Nephron (organoid): ENCODE measurements around the gene BAG3.

Source experiments
- H3K27ac Mint-ChIP-seq, 3 experiments: 2 replicates each; pipeline ENCODE4 v1.8.0; 2020; ENCODE audit warnings: mixed read lengths in 3 of 3, mild to moderate bottlenecking in 2 of 3, moderate library complexity in 1 of 3
- H3K27me3 Mint-ChIP-seq: 2 replicates; pipeline ENCODE4 v1.8.0; 2021; ENCODE audit warnings: low read depth, mild to moderate bottlenecking, moderate library complexity, mixed read lengths
- H3K36me3 Mint-ChIP-seq: 2 replicates; pipeline ENCODE4 v1.8.0; 2020; ENCODE audit warnings: low read depth, mixed read lengths
- H3K4me1 Mint-ChIP-seq: 2 replicates; pipeline ENCODE4 v1.8.0; 2020; ENCODE audit warnings: mixed read lengths
- H3K4me3 Mint-ChIP-seq, 3 experiments: 2 replicates each; pipeline ENCODE4 v1.8.0; 2020; ENCODE audit warnings: mild to moderate bottlenecking in 3 of 3, mixed read lengths in 3 of 3, moderate library complexity in 2 of 3
- H3K9me3 Mint-ChIP-seq: 2 replicates; pipeline ENCODE4 v1.8.0; 2020; ENCODE audit warnings: mixed read lengths
- TF ChIP-seq, protein P1 (sequence below), 3 experiments: fragments of 200-600 bp; sonication (generic); IDR thresholded peaks; one replicate each; pipeline ENCODE4 v1.5.0; 2021; ENCODE audit warnings: antibody characterized with exemption in 3 of 3; ENCODE audit not compliant: unreplicated experiment in 3 of 3

The BAG3 gene

DNA sequence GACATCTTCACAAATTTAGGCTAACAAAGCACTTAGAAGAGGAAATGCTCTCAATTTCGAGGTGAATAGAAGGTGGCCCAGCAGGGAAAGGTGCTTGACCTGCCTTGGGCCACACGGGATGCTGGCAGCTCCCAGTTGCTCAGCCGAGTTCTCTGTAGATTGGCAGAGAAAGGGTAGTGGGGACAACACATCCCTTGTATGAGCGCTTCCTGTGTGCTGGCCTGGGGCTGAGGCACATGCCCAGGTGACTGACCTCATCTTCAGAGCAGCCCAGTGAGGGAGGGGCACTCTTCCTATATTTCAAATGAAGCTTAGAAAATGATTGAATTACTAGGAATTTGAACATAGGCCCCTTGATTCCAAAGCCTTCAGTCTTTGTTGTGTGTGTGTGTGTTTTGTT, 20.2 kb downstream of the BAG3 start:
- Mint-ChIP-seq H3K27ac (no peak overlapping the region), H3K36me3 (peaks cover 37% of the 10 kb centered on the region), H3K4me3 (no peak overlapping the region), H3K27me3 (no peaks in the 10 kb centered on the region), H3K4me1 (peaks cover 37% of the 10 kb centered on the region), H3K9me3 (no peaks in the 10 kb centered on the region)
- TF ChIP-seq, protein P1, sequence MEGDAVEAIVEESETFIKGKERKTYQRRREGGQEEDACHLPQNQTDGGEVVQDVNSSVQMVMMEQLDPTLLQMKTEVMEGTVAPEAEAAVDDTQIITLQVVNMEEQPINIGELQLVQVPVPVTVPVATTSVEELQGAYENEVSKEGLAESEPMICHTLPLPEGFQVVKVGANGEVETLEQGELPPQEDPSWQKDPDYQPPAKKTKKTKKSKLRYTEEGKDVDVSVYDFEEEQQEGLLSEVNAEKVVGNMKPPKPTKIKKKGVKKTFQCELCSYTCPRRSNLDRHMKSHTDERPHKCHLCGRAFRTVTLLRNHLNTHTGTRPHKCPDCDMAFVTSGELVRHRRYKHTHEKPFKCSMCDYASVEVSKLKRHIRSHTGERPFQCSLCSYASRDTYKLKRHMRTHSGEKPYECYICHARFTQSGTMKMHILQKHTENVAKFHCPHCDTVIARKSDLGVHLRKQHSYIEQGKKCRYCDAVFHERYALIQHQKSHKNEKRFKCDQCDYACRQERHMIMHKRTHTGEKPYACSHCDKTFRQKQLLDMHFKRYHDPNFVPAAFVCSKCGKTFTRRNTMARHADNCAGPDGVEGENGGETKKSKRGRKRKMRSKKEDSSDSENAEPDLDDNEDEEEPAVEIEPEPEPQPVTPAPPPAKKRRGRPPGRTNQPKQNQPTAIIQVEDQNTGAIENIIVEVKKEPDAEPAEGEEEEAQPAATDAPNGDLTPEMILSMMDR (IDR thresholded peaks at IDR 0.05; ENCODE audit: unreplicated experiment in 3 of 3), result no peak

DNA sequence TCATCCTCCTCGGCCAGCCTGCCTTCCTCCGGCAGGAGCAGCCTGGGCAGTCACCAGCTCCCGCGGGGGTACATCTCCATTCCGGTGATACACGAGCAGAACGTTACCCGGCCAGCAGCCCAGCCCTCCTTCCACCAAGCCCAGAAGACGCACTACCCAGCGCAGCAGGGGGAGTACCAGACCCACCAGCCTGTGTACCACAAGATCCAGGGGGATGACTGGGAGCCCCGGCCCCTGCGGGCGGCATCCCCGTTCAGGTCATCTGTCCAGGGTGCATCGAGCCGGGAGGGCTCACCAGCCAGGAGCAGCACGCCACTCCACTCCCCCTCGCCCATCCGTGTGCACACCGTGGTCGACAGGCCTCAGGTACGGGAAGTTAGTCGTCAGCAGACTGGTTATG, 21.1 kb downstream of the BAG3 start:
- H3K27me3 Mint-ChIP-seq, result no peaks in the 10 kb centered on the region
- no peak overlapping the region for H3K4me3 Mint-ChIP-seq
- TF ChIP-seq, protein P1 (IDR thresholded peaks at IDR 0.05; ENCODE audit: unreplicated experiment in 3 of 3), result no peak
- peaks cover 46% of the 10 kb centered on the region for H3K36me3 Mint-ChIP-seq
- H3K9me3 Mint-ChIP-seq, result no peaks in the 10 kb centered on the region
- no peak overlapping the region for H3K27ac Mint-ChIP-seq
- H3K4me1 Mint-ChIP-seq, result peaks cover 30% of the 10 kb centered on the region

DNA sequence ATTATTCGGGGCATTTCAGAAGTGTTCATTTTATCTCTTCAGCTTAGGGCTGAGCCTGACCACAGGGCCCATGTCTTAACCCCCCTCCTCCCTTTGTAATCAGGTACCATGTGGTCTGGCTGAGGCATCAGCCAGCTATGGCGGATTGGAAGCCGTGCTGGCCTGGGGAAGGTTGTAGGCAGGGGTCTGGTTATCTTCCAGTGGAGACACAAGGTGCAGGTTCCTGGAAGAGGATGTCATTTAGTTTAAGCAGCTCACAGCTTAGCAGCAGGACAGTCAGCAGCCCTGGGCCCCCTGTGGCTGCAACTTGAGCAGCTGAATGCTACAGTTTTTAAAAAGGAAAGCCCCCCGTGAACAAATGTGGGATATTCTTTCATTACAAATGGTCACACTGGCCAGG, 22.1 kb downstream of the BAG3 start:
- H3K4me3 Mint-ChIP-seq, result no peak overlapping the region
- H3K27ac Mint-ChIP-seq, result no peak overlapping the region
- peaks cover 49% of the 10 kb centered on the region for H3K36me3 Mint-ChIP-seq
- H3K9me3 Mint-ChIP-seq, result no peaks in the 10 kb centered on the region
- TF ChIP-seq, protein P1 (IDR thresholded peaks at IDR 0.05; ENCODE audit: unreplicated experiment in 3 of 3), result no peak
- no peaks in the 10 kb centered on the region for H3K27me3 Mint-ChIP-seq
- peaks cover 20% of the 10 kb centered on the region for H3K4me1 Mint-ChIP-seq

DNA sequence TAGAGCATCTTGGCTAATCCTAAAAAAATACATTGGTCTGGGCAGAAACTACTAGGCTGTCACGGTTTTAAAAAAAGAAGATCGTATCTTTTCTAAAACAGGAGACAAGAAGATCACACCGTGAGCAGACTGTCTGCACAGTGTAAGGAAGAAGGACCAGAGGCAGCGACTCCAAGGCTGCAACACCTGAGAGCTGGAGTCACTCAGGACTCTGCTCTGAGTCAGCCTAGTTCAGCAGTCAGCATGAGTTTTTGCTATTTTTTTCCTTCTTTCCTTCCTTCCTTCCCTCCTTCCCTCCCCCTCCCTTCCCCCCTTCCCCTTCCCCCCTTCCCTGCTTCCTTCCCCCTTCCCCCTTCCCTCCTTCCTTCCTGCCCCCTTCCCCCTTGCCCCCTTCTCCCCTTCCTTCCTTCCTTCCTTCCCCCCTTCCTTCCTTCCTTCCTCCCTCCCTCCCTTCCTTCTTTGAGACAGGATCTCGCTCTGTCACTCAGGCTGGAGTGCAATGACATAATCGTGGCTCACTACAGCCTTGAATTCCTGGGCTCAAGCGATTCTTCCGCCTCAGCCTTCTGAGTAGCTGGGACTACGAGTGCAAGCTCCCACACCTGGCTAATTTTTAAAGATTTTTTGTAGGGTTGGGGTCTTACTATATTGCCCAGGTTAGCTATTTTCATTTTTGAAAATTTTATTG, 24.4 kb downstream of the BAG3 start:
- Mint-ChIP-seq H3K36me3 (peaks cover 48% of the 10 kb centered on the region), H3K27ac (no peak overlapping the region), H3K4me3 (no peak overlapping the region)

DNA sequence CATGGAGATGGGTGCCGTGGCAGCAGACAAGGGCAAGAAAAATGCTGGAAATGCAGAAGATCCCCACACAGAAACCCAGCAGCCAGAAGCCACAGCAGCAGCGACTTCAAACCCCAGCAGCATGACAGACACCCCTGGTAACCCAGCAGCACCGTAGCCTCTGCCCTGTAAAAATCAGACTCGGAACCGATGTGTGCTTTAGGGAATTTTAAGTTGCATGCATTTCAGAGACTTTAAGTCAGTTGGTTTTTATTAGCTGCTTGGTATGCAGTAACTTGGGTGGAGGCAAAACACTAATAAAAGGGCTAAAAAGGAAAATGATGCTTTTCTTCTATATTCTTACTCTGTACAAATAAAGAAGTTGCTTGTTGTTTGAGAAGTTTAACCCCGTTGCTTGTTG, 25.9 kb downstream of the BAG3 start:
- Mint-ChIP-seq H3K9me3 (no peaks in the 10 kb centered on the region), H3K36me3 (peaks cover 35% of the 10 kb centered on the region), H3K27me3 (no peaks in the 10 kb centered on the region), H3K4me1 (peaks cover 30% of the 10 kb centered on the region), H3K4me3 (no peak overlapping the region), H3K27ac (no peak overlapping the region)
- TF ChIP-seq, protein P1 (IDR thresholded peaks at IDR 0.05; ENCODE audit: unreplicated experiment in 3 of 3), result no peak

More for the DNA sequence above, 24.4 kb downstream of the BAG3 start:
- no peaks in the 10 kb centered on the region for H3K9me3 Mint-ChIP-seq
- TF ChIP-seq, protein P1 (IDR thresholded peaks at IDR 0.05; ENCODE audit: unreplicated experiment in 3 of 3), result no peak
- peaks cover 15% of the 10 kb centered on the region for H3K4me1 Mint-ChIP-seq
- no peaks in the 10 kb centered on the region for H3K27me3 Mint-ChIP-seq
